Measurements from ENCODE around the gene SLCO4A1. TPM values are rescaled to one million over a fixed set of nuclear protein-coding genes. Genes with fewer than 3 reads are reported as not detected.

Gene SLCO4A1
- total and polyA plus RNA-seq, 8 donors = 0.58 to 44.3 (median 11.9) TPM

- Histone ChIP-seq H3K4me1 (peaks cover 26 to 32% (median 27%) of the 10 kb centered on the region in 4 donors), H3K4me3 (no peak overlapping the region), H3K9me3 (no peaks in the 10 kb centered on the region), H3K36me3 (no peaks in the 10 kb centered on the region), H3K27me3 (peaks cover 5 to 65% (median 6%) of the 10 kb centered on the region in 3 donors), H3K27ac (no peak overlapping the region)
- TF ChIP-seq EP300 (IDR thresholded peaks at IDR 0.05) (no peak), POLR2AphosphoS5 (IDR thresholded peaks at IDR 0.05) (no peak), POLR2A (IDR thresholded peaks at IDR 0.05) (no peak), CTCF (IDR thresholded peaks at IDR 0.05) (no peak)
- intact Hi-C loops (cut with DNase I; ENCODE audit: low total_unique reads) = no loop called here
- no peak for DNase-seq
- WGBS, 5 donors = 68 to 88% (median 79%) methylated on average over 23 of the region's 23 CpGs
These were observed 3.5 kb upstream of the SLCO4A1 start for GRCh38 chr20:62638679-62639406.

DNA sequence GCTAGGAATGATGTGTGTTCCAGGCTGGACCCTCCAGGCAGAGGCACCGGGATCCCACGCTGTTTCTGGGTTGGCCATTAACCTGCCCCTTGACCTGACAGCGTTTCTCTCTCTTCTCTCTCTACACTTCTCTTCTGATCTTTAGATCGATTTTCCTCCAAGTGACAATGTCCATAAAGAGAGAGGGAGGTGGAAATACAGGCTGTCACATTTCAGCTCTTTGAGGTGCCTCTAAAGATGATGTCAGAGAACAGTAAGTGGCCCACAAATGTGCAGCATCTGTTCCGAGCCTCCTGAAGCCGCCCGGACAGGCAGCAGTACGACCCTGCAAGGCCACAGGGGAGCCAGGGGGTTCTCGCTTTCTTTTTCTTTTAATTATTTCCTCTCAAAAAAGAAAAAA, 2.5 kb upstream of the SLCO4A1 start:
- WGBS, 5 donors = 90 to 95% (median 91%) methylated on average over 9 of the region's 9 CpGs
- H3K4me3 ChIP-seq = no peak overlapping the region
- intact Hi-C loops (cut with DNase I; ENCODE audit: low total_unique reads) = no loop called here
- no peak for DNase-seq
- peaks cover 5 to 65% (median 6%) of the 10 kb centered on the region in 3 donors for H3K27me3 ChIP-seq
- TF ChIP-seq POLR2A (IDR thresholded peaks at IDR 0.05) (no peak), POLR2AphosphoS5 (IDR thresholded peaks at IDR 0.05) (no peak)
- H3K9me3 ChIP-seq = no peaks in the 10 kb centered on the region
- peaks cover 32 to 42% (median 36%) of the 10 kb centered on the region in 4 donors for H3K4me1 ChIP-seq
- no peak overlapping the region for H3K27ac ChIP-seq
- no peaks in the 10 kb centered on the region for H3K36me3 ChIP-seq

- TF ChIP-seq EP300 (IDR thresholded peaks at IDR 0.05) (no peak), POLR2AphosphoS5 (IDR thresholded peaks at IDR 0.05) (no peak), CTCF (IDR thresholded peaks at IDR 0.05) (no peak), POLR2A (IDR thresholded peaks at IDR 0.05) (no peak)
- intact Hi-C loops (cut with DNase I; ENCODE audit: low total_unique reads) = no loop called here
- no peak overlapping the region for H3K4me3 ChIP-seq
- H3K4me1 ChIP-seq = peaks cover 42 to 51% (median 47%) of the 10 kb centered on the region in 4 donors
- no peak overlapping the region for H3K27ac ChIP-seq
- no peak for DNase-seq
- H3K9me3 ChIP-seq = no peaks in the 10 kb centered on the region
- H3K27me3 ChIP-seq = peaks cover 5 to 55% (median 6%) of the 10 kb centered on the region in 3 donors
- 88 to 94% (median 91%) methylated on average over 9 of the region's 9 CpGs for WGBS, 5 donors
- H3K36me3 ChIP-seq = no peaks in the 10 kb centered on the region
These were observed 1.4 kb upstream of the SLCO4A1 start for GRCh38 chr20:62640870-62641269.

DNA sequence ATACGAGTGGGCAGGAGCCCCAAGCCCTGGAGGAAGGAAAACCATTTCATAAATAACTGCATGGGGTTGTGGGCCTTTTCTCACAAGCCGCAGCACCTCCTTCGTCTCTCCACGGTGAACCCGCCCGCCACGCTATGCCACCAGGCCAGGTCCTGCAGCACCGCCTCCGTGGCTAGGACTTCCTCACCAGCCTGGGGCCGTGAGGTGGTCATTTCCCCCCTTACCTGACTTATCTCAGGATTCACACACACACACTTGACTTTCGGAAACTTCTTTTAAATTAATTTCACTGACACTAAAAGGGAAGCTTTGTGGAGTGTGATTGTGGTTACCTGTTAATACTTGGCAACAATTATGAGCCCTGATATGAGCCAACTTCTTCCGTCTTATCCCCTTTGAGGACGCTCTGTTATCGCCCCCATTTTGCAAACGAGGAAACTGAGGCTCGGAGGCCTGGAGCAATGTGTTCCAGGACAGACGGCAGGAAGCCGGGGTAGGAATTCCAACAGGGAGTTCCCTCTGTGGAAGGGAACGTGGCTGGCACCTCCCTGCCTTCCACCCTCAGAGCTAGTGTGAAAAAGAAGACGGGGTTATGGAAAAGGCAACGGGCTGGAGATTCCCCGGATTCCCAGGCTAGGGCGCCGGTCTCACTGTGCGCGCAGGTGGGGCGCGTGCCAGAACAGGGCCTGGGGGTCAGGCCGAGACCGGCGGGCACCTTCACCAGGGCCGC, 817 bp upstream of the SLCO4A1 start:
- no peak for DNase-seq
- H3K27ac ChIP-seq = peak overlapping the region; percentile 82 to 99 (median 88)
- peak overlapping the region; percentile 55 to 79 (median 63) for H3K4me3 ChIP-seq
- intact Hi-C loops (cut with DNase I; ENCODE audit: low total_unique reads) = no loop called here
- TF ChIP-seq POLR2A (IDR thresholded peaks at IDR 0.05) = no peak
- TF ChIP-seq EP300 (IDR thresholded peaks at IDR 0.05) = no peak
- TF ChIP-seq POLR2AphosphoS5 (IDR thresholded peaks at IDR 0.05) = no peak
- TF ChIP-seq CTCF (IDR thresholded peaks at IDR 0.05) = no peak
- no peaks in the 10 kb centered on the region for H3K36me3 ChIP-seq
- no peaks in the 10 kb centered on the region for H3K9me3 ChIP-seq
- 30 to 35% (median 33%) methylated on average over 31 to 32 of the region's 32 CpGs for WGBS, 5 donors
- H3K27me3 ChIP-seq = peaks cover 5 to 49% (median 6%) of the 10 kb centered on the region in 3 donors
- peaks cover 48 to 57% (median 53%) of the 10 kb centered on the region in 4 donors for H3K4me1 ChIP-seq
